ENCODE data around the gene TCEA2. TPM values are rescaled to one million over a fixed set of nuclear protein-coding genes. Genes with fewer than 3 reads are reported as not detected.

Gene TCEA2
- total RNA-seq, 2 donors from 2014 or later, result 64.3 to 110 TPM

- no peaks in the 10 kb centered on the region for H3K9me3 ChIP-seq (ENCODE audit: control insufficient read depth, low read length)
- no peak overlapping the region for H3K27ac ChIP-seq (ENCODE audit: low read depth, low read length)
- peaks cover 30% of the 10 kb centered on the region for H3K4me1 Mint-ChIP-seq
- H3K36me3 ChIP-seq (ENCODE audit: control insufficient read depth, insufficient read depth, low read length), result peaks cover 35% of the 10 kb centered on the region
- H3K4me1 ChIP-seq (ENCODE audit: control insufficient read depth, insufficient read depth, low read length), result peaks cover 22% of the 10 kb centered on the region
- peaks cover 1% of the 10 kb centered on the region for H3K27me3 Mint-ChIP-seq (ENCODE audit: insufficient read depth)
- peaks cover 53% of the 10 kb centered on the region for H3K36me3 Mint-ChIP-seq (ENCODE audit: low read depth)
- no peak overlapping the region for H3K9ac ChIP-seq (ENCODE audit: extremely low read depth, low read length, poor library complexity, severe bottlenecking)
- H3K27ac Mint-ChIP-seq, result no peak overlapping the region
- DNase-seq, result no peak
- TF ChIP-seq CTCF (conservative IDR thresholded peaks at IDR 0.05), result no peak
- H3K4me3 Mint-ChIP-seq, result no peak overlapping the region
- H3K4me3 ChIP-seq (ENCODE audit: low read length), result no peak overlapping the region
- 95% methylated on average over 12 to 19 of the region's 19 CpGs for WGBS, 2 experiments (ENCODE audit: insufficient coverage in 1 of 2, insufficient read length in 1 of 2)
- H3K9me3 Mint-ChIP-seq, result no peaks in the 10 kb centered on the region
- H3K27me3 ChIP-seq (ENCODE audit: control insufficient read depth, insufficient read depth, low read length, poor library complexity, severe bottlenecking), result no peaks in the 10 kb centered on the region
Observed at GRCh38 chr20:64031822-64032314, 31.1 kb upstream of the TCEA2 start.

DNA sequence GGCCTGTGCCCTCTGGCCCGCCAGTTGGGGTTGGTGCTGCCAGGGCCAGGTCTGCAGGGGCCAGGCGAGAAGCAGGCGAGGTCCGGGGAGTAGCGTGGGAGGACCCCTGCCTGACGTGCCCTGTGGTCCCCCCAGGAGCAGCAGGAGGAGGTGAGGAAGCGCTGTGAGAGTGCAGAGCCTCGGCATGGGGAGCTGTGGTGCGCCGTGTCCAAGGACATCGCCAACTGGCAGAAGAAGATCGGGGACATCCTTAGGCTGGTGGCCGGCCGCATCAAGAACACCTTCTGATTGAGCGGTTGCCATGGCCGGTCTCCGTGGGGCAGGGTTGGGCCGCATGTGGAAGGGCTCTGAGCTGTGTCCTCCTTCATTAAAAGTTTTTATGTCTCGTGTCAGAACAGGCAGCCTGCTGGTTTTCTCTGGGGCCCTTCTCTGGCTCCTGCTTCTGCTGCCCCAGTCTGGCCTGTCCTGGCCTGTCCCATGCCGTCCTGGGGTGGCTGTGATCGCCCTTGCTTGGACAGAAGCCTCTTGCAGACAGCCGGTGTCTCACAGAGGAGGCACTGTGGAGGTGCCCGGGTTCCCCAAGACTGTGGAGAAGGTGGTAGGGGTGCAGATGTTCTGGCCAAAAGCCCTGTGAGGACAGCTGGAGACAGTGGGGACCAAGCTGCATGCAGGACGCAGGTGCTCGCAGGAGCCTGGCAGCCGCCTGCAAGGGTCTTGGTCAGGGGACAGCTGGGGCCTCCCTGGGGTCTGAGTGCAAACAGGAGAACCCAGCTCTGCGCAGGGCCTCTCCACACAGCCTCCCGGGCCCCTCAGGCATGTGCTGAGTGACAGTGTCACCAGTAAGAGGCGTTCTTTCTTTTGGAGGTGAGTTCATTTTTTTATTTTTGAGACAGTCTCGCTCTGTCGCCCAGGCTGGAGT lies 30.0 kb upstream of the TCEA2 start:
- H3K27ac Mint-ChIP-seq, result no peak overlapping the region
- no peak for TF ChIP-seq CTCF (conservative IDR thresholded peaks at IDR 0.05)
- Histone ChIP-seq H3K4me1 (ENCODE audit: control insufficient read depth, insufficient read depth, low read length) (peaks cover 22% of the 10 kb centered on the region), H3K27me3 (ENCODE audit: control insufficient read depth, insufficient read depth, low read length, poor library complexity, severe bottlenecking) (peaks cover 1% of the 10 kb centered on the region), H3K9me3 (ENCODE audit: control insufficient read depth, low read length) (no peaks in the 10 kb centered on the region), H3K9ac (ENCODE audit: extremely low read depth, low read length, poor library complexity, severe bottlenecking) (no peak overlapping the region), H3K4me3 (ENCODE audit: low read length) (no peak overlapping the region), H3K36me3 (ENCODE audit: control insufficient read depth, insufficient read depth, low read length) (peaks cover 28% of the 10 kb centered on the region), H3K27ac (ENCODE audit: low read depth, low read length) (no peak overlapping the region)
- H3K9me3 Mint-ChIP-seq, result no peaks in the 10 kb centered on the region
- H3K4me3 Mint-ChIP-seq, result no peak overlapping the region
- H3K27me3 Mint-ChIP-seq (ENCODE audit: insufficient read depth), result peaks cover 6% of the 10 kb centered on the region
- peaks cover 46% of the 10 kb centered on the region for H3K36me3 Mint-ChIP-seq (ENCODE audit: low read depth)
- WGBS, 2 experiments (ENCODE audit: insufficient coverage in 1 of 2, insufficient read length in 1 of 2), result 93 to 97% methylated on average over 18 to 31 of the region's 31 CpGs
- DNase-seq, result no peak
- H3K4me1 Mint-ChIP-seq, result peaks cover 33% of the 10 kb centered on the region

DNA sequence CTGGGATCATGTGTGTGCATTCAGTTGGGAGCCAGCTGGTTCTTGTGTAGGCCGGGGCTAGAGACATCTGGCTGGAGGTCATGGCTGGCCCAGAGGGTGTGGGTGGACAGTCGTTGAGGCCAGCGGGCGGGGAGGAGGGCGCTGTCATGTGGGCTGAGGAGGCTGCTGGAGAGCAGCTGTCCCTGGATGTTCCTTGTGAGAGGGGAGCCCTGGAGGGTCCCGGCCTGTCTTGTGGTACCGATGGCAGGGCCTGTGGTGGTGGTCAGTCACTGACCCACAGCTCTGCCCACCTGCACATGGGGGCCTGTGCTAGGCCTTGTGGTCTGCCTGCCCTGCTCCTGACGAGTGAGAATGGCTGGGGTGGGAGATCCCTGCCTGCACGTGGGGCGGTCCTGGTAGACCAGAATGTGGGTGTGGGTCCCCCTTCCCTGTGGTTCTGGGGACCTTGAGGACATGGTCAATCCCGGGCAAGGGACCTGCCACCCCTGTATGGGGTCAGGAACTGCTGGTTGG lies 29.0 kb upstream of the TCEA2 start:
- H3K9me3 Mint-ChIP-seq, result no peaks in the 10 kb centered on the region
- no peaks in the 10 kb centered on the region for H3K9me3 ChIP-seq (ENCODE audit: control insufficient read depth, low read length)
- peaks cover 6% of the 10 kb centered on the region for H3K27me3 Mint-ChIP-seq (ENCODE audit: insufficient read depth)
- no peak overlapping the region for H3K27ac Mint-ChIP-seq
- peaks cover 33% of the 10 kb centered on the region for H3K4me1 Mint-ChIP-seq
- H3K36me3 ChIP-seq (ENCODE audit: control insufficient read depth, insufficient read depth, low read length), result peaks cover 23% of the 10 kb centered on the region
- 92 to 94% methylated on average over 5 to 11 of the region's 11 CpGs for WGBS, 2 experiments (ENCODE audit: insufficient coverage in 1 of 2, insufficient read length in 1 of 2)
- no peak overlapping the region for H3K27ac ChIP-seq (ENCODE audit: low read depth, low read length)
- no peak overlapping the region for H3K4me3 ChIP-seq (ENCODE audit: low read length)
- peaks cover 10% of the 10 kb centered on the region for H3K27me3 ChIP-seq (ENCODE audit: control insufficient read depth, insufficient read depth, low read length, poor library complexity, severe bottlenecking)
- peaks cover 41% of the 10 kb centered on the region for H3K36me3 Mint-ChIP-seq (ENCODE audit: low read depth)
- no peak for DNase-seq
- H3K9ac ChIP-seq (ENCODE audit: extremely low read depth, low read length, poor library complexity, severe bottlenecking), result no peak overlapping the region
- peaks cover 22% of the 10 kb centered on the region for H3K4me1 ChIP-seq (ENCODE audit: control insufficient read depth, insufficient read depth, low read length)
- H3K4me3 Mint-ChIP-seq, result no peak overlapping the region
- TF ChIP-seq CTCF (conservative IDR thresholded peaks at IDR 0.05), result no peak
